Medulla oblongata (tissue), 1 donor: ENCODE data around the gene TLE5.
"Not testable (repeated sequence)": the region's sequence is repeated elsewhere in the genome, so short reads cannot be mapped to it uniquely, and the experiment has no call there.

Experiments used
- DNase-seq: peaks from one replicate; pipeline ENCODE4 v3.0.0-alpha.2; 2015; ENCODE audit errors: extremely low spot score

The TLE5 gene

DNA sequence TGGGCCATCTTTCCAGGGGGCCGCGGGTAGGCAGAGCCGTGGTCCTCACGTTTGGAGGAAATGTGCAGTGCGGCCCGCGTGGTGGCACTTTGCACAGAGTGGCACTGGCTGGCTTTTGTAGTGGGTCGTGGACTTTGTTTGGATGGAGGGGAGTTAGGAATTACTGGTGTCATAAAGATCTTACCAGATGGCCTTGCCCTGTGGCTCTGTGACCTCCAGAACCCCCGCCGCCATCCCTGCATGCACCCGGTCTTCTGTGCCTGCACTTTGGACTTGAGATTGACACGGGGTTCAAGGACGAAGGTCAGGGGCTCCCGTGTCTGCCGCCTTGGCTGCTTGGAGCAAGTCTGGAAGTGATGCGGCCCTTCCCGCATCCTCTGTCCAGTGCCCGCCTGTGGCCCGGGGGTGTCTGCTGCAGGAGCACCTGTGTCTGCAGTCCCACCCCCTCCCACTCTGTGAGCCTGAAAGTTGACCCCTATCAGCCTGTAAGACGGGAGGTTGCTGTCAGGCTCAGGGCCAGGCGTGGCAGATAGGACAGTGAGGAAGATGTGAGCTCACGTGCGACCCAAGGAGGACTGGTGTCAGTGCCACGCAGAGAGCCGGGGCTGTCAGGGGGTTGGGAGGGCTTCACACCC is 34.1 kb upstream of the TLE5 start:
- no peak for DNase-seq

DNA sequence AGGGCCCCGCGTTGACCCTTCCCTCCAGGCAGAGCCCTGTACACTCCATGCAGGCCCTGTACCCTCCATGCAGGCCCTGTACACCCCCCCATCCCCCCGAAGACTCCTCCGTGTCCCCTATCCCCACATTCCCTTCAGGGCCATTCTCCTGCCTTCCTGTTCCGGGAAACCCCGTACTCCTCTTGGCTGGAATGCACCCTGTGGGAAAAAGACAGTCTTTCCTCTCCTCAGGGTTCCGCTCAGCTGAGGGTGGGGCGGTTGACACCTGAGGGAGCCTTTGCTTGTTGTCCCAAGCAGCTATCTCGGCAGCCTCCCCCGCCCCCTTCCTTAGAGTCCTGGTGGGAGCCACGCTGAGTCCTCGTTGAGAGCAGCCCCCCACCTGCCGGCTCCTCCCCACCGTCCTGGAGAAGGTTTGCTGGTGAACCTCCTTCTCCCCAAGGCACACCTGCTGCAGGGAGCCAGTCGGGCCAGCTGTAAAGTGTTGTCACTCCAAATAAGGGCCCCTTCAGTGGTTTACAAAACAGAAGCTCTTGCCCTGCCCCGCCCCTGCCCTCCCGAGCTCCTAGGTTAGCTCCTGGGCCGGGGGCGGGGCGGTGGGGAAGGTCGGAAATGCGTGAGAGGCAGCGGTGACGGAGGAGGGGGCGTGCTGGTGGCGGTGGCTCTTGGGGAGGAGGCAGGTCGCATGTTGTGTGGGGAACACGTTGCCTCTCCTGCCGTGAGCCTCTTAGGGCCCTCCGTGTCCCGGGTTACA is 33.3 kb upstream of the TLE5 start:
- DNase-seq, result no peak

DNA sequence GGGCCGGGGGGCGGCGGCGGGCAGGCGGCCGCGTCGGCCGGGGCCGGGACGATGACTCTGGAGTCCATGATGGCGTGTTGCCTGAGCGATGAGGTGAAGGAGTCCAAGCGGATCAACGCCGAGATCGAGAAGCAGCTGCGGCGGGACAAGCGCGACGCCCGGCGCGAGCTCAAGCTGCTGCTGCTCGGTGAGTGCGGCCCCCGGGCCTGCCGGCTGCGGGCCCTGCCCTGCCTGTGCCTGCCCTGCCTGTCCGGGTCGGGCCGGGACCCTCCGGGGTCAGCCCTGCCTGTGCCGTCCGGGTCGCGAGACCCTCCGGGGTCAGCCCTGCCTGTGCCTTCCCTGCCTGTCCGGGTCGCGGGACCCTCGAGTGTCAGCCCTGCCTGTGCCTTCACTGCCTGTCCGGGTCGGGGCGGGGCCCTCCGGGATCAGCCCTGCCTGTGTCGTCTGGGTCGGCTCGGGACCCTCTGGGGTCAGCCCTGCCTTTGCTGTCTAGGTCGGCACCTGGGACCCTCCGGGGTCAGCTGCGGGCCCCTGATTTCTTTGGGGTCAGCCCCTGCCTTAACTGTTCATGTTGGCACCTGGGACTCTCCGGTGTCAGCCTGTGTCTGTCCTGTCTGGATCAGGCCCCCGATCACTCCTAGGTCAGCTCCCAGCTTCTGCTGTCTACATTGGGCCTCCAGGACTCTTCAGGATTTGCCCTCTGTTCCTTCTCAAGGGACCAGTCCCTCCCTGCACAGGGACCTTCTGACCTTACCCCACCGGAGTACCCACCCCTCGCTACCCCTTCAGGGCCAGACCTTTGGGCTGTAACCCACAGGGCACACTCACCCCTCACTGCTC is 32.5 kb upstream of the TLE5 start:
- no peak for DNase-seq

DNA sequence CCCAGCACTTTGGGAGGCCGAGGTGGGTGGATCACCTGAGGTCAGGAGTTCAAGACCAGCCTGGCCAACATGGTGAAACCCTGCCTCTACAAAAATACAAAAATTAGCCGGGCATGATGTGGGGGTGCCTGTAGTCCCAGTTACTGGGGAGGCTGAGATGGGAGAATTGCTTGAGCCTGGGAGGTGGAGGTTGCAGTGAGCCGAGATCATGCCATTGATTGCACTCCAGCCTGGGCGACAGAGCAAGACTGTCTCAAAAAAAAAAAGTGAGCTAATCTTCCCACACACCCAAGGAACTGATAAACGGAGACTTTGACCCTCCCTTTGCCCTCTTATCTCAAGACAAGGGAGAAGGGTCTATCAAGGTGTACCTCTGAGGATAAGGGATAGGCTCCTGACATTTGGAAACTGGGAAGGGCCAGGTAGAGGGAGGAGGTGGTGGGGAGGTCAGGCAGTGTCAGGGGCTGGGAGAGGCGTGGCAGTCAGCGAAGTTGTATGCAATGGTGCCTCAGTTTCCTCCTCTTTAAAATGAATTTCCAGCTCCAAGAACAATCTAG is 27.1 kb upstream of the TLE5 start:
- not testable (repeated sequence) for DNase-seq

DNA sequence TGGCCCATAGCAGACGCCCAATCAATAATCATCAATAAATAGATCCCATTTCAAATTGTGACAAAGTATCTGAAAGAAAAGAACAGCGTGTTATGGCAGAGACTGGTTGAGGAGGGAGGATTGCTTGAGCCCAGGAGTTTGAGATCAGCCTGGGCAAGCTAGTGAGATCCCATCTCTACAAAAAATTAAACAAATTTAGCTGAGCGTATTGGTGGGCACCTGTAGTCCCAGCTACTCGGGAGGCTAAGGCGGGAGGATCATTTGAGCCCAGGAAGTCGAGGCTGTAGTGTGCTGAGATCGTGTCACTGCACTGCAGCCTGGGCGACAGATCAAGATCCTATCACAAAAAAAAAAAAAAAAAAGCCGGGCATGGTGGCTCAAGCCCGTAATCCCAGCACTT is 25.5 kb upstream of the TLE5 start:
- DNase-seq, result no peak

DNA sequence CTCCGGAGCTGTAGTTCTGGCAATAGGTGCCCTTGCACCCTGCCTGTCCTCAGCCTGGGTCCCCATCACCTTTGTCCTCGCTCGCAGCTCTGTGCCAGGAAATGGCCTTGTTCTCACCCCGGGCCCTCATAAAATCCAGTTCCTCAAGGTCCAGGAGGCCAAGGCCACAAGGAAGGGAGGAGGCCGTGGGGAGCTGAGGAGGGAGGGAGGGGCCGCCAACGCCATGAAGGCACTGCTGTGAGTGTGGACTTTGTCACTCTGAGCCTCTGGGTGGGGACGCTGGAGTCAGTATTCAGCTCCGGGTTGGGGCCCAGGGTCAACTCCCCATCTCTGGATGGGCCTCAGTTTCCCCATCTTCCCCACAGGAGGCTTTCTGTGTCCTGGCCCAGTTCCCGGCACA is 22.6 kb upstream of the TLE5 start:
- no peak for DNase-seq

DNA sequence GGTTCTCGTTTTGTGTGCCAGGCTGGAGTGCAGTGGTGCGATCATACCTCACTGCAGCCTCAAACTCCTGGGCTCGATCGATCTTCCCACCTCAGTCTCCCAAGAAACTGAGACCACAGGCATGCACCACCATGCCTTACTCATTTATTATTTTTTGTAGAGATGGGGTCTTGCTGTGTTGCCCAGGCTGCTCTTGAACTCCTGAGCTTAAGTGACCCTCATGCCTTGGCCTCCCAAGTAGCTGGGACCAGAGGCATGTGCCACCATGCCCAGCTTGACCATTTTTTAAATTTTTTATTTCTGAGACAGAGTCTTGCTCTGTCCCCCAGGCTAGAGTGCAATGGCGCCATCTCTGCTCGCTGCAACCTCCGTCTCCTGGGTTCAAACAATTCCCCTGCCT is 21.7 kb upstream of the TLE5 start:
- DNase-seq, result no peak

DNA sequence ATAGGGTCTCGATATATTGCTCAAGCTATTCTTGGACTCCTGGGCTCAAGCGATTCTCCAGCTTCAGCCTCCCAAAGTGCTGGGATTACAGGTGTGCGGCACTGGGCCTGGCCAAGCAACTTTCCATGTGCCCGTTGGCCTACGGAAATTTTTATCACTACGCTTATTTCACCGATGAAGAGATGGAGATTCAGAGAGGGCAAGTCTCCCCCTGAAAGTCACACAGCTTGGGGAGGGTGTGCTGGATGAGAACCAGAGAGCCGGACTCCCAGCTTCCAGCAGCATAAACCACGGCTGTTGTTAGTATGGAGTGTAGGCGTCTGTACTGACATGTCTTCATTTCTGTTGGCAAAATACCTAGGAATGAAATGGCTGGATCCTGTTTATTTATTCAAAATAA is 20.0 kb upstream of the TLE5 start:
- DNase-seq, result no peak

DNA sequence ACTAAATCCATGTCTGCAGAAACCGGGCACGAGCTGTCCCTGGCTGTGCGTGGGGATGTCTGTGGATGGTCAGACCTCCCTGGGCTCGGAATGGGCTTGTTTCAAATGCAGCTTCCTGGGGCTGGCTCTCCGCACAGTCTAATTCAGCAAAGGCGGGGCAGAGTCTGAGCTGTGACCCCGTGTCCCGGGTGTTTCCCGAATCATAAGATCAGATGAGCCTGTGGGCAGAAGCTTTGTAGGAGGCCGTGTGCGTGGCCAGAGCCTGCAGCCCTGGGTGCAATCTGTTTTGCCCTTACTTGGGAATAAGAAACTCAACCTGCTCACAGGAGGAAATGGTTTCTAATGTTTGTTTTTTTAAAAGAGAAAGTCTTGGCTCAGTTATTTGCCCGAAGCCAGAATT is 18.0 kb upstream of the TLE5 start:
- no peak for DNase-seq

DNA sequence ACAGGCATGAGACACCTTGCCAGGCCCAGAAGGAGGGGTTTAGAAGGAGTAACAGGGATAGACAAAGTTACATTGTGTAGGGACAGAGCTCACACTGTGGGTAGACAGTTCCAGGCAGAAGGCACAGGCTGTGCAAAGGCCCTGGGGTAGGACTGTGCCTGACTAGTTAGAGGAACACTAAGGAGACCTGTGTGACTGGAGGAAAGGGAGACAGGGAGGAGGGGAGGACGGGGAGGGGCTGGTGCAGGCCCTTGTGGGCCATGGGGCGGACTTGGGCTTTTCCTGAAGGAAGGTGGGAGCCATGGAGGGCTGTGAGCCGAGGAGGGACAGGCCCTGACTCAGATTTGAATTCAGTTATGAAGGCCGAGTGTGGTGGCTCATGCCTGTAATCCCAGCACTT is 17.3 kb upstream of the TLE5 start:
- DNase-seq, result no peak

DNA sequence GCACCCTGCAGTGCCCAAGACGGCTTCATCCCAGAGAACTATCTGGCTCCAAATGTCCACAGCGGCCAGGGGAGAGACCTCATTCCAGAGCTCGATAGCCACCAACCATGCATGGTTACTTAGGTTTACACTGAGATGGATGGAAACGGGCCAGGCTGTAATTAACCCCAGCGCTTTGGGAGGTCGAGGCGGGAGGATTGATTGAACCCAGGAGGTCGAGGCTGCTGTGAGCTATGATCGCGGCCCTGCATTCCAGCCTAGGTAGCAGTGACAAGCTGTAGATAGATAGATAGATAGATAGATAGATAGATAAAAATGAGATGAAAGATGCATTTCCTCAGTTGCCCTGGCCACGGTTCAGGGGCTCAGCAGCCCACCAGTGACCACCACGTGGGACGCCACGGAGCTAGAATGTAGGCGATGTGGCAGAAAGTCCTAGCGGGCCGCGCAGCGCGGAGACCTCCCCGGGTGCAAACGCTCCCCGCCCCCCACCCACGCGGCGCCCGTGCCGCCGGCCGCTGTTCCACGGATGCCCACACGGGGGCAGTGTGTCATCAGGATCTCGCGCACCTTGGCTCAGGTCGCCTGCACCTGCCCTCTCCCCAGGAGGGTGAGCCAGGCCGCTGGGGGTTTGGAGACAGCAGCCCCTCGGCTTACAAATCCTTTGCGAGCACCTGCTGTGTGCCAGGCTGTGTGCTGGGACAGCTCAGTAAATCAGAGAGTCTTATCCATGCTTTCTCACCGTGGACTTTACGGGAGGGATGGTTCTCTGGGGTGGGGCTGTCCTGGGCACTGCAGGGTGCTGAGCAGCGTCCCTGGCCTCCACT is 13.5 kb upstream of the TLE5 start:
- no peak for DNase-seq

DNA sequence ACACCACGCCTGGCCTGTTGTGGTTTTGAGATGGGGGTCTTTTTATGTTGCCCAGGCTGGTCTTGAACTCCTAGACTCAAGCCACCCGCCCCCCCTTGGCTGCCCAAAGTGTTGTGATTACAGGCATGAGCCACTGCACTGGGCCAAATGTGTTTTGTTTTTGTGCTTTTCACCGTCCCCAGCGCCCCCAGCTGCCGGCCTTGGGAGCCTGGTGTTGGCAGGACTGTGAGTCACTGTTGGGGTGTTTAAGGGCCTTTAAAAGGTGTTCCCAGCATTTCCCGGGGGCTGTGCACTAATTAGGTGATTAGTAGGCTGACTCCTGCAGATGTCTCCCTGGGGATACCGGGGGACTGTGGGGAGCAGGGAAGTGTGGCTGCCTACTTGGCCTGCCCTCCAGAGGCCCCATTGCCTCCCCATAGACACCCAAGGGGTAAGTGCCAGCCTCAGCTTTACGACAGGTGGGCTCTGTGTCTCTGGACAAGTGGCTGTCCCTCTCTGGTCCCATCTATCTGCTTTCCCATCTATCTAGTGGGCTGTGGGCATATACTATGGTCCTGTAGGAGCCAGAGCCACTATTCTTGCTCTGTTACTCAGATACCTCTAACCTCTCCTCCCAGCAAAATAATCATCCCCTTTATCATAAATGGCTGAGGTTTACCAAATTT is 11.8 kb upstream of the TLE5 start:
- DNase-seq, result no peak

DNA sequence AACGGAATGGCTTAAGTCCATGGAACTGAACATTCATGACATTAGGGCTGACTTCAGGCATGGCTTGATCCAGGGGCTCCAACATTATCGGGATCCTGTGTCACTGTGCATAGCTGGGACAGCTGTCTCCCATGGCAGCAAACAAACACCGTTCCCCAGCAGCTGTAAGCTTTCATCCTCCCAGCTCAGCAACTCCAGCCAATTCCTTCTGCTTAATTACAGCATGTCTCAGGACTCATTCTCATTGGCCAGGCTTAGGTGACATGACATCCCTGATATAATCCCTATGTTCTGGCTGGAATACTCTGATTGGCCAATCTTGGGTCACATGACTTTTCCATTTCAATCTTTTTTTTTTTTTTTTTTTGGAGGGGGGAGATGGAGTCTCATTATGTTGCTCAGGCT is 10.9 kb upstream of the TLE5 start:
- no peak for DNase-seq

DNA sequence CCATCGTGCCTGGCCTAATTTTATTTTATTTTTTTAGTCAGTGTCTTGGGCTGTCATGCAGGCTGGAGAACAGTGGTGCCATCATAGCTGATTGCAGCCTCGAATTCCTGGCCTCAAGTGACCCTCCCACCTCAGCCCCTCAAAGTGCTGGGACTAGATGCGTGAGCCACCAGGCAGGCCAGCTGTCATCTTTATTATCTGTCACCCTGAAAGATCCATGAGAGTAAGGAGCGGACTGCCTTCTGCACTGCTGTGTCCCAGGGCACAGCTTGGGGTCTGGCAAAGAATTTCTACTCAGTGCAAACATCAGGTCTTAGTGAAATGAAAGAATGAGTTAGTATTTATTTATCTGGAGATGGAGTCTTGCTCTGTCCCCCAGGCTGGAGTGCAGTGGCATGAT is 9.5 kb upstream of the TLE5 start:
- DNase-seq, result no peak

DNA sequence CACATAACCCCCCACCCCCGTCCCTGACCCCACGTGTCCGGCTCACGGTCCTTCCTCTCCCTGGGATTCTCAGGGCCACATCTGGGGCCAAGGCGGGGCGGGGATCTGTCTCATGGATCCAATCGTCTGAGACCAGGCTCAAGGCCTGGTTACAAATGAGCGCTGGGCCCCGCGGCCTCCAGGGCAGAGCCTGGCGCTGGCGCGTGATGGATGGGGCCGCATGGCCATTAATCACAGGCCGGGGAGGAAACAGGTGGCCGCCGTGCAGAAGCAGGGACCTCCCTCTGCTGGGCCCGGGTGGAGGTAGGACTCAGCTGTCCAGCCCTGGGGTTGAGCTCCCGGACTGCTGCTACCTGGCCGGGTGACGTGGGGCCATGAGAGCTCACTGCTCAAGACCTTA is 5.8 kb upstream of the TLE5 start:
- DNase-seq, result no peak

DNA sequence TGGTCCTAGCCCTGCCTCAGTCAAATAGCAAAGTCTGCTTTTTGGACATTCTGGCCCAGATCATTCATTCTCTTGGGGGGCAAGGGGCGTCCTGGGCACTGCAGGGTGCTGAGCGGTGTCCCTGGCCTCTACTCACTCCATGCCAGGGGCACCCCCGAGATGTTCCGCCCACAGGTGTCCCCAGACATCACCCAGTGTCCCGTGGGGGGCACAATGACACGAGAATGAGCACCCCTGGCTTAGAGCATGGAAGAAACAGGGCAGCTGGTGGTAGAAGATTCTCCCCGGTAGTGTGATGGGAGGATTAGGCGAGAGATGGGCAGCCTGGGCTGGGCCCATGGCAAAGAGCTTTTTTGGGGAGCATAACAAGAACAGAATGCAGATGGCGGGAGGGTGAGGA is 5.3 kb upstream of the TLE5 start:
- no peak for DNase-seq

DNA sequence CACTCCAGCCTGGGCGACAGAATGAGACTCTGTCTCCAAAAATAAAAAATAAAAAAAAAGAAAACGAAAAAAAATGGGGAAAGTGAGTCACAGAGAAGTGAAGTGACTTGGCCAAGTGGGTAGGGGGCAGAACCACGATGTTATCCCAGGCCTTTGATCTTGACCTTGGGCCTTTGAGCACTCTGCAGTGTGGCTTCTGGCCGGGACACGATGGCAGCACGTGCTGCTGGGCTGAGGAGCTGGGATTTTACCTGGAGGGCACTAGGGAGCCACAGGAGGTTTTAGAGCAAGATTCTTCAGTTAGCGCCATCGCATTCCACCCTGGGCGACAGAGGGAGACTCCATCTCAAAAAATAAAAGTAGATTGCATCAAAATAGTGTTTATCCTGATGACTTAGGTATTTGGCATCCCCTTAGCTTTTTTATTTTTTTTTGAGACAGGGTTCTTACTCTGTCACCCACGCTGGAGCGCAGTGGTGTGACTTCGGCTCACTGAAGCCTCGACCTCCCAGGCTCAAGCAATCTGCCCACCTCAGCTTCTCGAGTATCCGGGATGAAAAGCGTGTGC is 4.3 kb upstream of the TLE5 start:
- no peak for DNase-seq

DNA sequence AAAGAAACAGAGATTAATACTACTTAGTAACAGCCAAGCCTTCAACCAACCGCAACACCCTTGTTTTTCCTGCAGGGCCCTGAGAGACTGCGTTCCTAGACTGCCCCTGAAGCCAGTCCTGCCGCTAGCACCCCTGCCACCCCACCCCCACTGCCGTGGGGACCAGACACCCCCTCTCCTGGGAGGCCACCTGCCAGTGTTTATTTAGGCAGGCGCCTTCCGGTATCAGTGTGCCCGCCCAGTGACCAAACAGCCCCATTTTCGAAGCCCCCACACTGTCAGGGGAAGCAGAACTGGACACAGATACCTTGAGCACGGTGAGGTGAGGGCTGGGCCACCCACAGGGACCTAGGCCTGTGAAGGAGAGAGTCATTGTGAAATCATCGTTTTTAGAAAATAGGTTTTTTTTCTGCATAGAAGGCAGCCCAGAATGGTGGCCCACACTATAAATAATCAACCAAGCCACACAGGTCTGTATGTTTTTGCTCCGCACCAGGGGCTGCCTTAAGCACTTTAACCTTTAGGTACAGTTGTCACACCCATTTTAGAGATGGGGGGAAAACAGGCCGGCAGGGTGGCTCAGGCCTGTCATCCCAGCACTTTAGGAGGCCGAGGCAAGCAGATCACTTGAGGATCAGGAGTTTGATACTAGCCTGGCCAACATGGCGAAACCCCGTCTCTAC is 3.5 kb upstream of the TLE5 start:
- no peak for DNase-seq

DNA sequence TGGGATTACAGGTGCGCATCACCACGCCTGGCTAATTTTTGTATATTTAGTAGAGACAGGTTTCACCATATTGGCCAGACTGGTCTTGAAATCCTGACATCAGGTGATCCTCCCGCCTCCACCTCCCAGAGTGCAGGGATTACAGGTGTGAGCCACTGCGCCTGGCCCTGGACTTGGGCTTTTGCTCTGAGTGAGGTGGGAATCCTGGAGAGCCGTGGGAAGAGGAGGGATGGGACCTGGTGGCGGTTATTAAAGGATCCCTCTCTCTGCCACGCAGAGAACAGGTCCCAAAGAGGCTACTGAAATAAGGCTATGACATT is 1.7 kb upstream of the TLE5 start:
- no peak for DNase-seq
